Dedifferentiated amniotic fluid mesenchymal stem cell (primary cell): ENCODE results near the gene GIMAP2.
"Not testable (repeated sequence)": the region's sequence is repeated elsewhere in the genome, so short reads cannot be mapped to it uniquely, and the experiment has no call there.

Source experiments
- DNase-seq: peaks from one replicate; pipeline ENCODE4 v3.0.0-alpha.2; 2016; ENCODE audit errors: extremely low spot score

The GIMAP2 gene

DNA sequence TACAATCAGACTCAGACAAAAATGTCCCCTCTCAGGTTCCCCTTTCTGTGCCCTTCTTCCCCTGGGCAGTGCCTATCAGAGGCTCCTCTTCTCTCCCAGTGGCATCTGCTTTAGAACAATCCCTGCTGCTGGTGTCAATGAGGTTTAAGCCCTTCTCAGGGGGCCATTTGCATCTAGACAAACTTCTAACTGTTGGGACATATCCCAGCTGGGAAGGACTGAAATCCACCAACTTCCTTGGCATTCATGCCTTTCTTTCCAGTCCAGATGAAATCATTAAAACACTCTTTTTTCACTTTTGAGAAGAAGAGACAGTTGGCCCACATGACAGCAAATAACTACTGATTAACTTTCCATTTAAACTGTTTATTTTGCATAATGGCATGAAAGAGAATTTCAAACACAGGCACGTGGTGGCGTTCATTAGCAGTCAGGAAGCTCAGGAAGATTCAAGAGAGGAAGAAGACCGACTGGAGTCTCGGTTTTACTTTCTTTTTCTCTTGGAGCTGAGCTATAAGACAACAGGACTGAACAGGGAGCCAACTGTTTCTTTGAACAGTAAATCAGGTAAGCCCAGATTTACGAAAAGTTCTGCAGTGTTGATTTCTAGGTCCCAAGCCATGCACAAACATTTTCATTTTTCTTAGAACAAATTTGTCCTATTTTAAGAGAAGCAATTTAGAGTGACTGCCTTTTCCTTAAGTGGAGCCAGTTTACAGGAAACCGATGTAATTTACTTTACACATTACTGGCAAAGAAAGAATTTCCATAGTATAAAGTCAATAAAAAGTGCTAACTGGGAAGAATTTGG is at the start of gene GIMAP2:
Gene GIMAP2, plus strand, starts transcription at position 488 of the 811 bp plus-strand sequence. CDS start 1,354 bp downstream, outside the sequence.
- no peak for DNase-seq

- DNase-seq, result no peak
Measured at GRCh38 chr7:150641854-150642253, 43.7 kb upstream of the GIMAP2 start.

DNA sequence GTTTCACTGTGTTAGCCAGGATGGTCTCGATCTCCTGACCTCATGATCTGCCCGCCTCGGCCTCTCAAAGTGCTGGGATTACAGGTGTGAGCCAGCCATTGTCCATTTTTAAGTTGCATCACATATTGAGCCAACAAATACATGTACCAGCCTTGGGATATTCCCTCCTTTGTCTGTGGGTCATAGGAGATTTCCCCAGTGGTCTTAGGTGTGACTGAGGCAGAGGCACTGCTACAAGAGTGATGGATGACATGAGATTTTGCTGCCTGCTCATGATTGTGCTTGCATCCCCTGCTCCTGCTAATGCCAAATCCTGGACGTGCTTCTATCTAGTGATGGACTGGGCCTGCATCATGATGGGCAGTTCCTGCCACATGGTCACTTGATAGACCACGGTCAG is 42.6 kb upstream of the GIMAP2 start:
- no peak for DNase-seq

GRCh38 chr7:150645259-150646020 is 40.1 kb upstream of the GIMAP2 start:
- no peak for DNase-seq

- no peak for DNase-seq
Measured at GRCh38 chr7:150648353-150649079, 37.0 kb upstream of the GIMAP2 start.

DNA sequence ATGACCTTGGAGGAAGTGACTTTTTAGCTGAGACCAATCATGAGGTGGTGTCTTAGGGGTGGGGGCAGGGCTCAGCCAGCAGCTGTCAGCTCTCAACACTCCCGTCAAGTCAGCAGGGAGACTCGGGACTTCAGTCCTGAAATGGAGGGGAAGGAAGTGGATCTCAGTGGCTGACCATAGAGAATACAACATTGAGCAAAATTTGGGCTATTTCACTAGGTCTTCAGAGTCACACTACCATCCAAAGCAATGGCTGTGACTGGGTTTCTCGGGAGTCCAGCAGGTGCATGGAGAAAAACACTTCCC is 36.5 kb upstream of the GIMAP2 start:
- DNase-seq, result no peak

DNA sequence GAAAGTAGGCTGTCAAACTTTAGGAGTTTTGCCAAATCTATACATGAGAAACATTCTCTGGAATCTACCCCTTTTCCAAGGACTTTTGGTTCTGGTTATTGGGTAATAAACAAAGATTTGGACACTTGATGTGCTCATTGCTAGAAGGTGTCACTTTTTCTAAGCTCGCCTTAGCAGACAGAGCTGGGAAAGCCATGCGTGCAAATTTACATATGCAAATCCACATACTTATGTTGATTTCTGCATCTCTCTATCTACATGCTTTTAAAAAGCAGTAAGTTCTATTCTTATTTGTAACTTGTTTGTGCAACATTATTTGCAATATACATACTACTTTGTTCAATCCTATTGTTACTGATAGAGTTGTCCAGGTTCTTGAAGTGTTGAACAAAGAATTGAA is 30.8 kb upstream of the GIMAP2 start:
- DNase-seq, result no peak

GRCh38 chr7:150656047-150656446 is 29.5 kb upstream of the GIMAP2 start:
- DNase-seq, result no peak

- DNase-seq, result no peak
Measured at GRCh38 chr7:150657526-150657925, 28.0 kb upstream of the GIMAP2 start.

- no peak for DNase-seq
Measured at GRCh38 chr7:150660939-150661613, 24.4 kb upstream of the GIMAP2 start.

- DNase-seq, result not testable (repeated sequence)
Measured at GRCh38 chr7:150662821-150663220, 22.7 kb upstream of the GIMAP2 start.

DNA sequence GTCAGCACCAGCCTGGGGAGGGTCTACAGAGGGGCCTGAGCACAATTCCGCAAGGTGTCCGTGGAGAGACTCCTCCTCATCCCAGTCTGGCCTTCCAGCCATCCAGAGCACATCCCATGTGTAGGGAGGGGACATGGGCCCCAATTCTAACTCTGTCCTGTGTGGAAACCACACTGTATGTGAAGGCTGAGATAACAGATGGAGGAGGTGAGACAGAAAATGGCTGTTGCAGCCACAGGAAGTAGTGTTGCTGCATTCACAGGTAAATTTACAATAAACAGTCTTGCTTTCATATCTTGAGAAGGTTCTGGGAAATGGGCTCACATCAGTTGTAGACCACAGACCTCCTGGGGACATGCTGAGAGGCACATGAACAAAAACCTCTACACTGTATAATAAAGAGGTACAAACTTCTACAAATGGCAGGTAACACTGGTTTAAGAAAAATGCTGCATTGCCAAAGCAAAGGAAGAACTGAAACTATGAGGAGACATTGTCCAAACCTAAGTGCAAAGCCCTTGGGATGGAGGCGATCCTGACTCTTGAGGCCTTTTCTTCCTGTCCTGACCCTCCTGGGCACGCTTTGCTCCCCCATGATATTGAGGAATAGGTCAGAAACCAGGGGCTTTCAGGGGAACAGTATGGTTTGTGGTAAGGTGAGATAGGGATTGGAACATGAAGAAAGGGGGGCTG is 21.6 kb upstream of the GIMAP2 start:
- no peak for DNase-seq

DNA sequence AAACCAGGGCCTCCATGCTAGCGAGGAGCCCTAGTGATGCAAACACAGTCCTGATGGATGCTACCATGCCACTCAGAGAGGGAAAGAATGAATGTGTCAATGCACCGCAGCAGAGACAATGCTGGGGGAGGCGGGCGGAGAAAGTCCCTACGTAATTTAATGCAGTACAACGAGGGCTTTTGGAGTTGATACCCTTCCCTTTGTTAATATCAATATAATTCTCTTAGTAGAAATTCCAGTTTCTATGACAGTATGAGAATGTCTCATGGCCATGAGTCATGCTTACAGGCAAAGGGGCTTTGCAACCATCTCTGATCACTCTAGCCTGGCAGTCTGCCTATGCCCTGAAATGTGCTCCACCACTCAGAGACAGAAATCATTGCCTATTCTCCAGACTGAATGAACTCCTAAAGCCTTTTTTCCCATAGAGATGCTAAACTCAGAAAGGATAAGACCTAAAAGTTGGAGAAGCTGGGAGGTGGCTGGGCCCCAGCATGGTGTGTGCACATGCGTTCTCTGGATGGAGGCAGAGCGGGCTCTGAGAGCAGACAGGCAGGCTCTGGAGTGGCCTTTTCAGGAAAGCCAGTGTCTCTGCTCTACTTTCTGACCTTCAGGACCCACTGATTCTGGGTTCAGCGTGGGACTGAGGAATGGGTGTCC is 20.3 kb upstream of the GIMAP2 start:
- no peak for DNase-seq

DNA sequence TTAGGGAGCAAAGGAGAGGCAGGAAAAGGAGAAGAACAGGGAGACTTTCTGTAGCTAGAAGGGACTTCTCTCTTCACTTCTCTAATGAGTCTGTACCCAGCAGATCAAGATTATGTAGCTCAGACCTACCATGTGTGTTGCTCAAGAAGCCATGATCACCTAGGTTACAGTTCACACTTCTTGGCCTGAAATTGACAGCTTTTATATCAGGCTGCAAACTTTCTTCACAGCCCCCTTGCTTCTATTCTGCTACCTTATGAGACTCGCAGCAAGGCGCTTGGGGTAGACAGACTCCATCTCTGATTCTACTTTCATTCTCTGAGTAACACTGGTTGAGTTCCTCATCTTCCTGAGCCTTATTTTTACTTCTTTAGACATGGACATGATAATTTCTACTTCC is 19.6 kb upstream of the GIMAP2 start:
- no peak for DNase-seq

- DNase-seq, result no peak
Measured at GRCh38 chr7:150666412-150666811, 19.1 kb upstream of the GIMAP2 start.

DNA sequence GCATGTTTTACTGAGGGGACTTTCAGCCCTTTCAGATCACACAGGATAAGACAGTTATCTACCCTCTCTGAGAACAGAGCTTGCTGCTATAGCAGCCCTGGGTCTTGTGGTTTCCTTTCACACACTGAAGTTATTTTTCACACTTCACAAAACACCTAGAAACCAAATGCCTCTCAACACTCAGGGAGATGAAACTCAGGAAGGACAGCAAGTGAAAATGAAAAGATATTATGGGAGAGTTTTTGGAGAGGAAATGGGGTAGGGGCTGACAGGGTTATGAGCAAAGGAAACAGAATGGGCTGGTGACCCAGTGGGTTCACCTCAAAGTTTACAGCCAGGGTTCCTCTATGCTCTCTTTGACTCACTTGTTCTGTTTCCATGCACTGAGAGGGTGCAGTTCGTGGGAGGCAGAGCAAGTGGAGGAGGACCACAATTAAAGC is 17.0 kb upstream of the GIMAP2 start:
- no peak for DNase-seq

- DNase-seq, result no peak
Measured at GRCh38 chr7:150668977-150669376, 16.5 kb upstream of the GIMAP2 start.

- DNase-seq, result not testable (repeated sequence)
Measured at GRCh38 chr7:150671798-150672585, 13.5 kb upstream of the GIMAP2 start.

GRCh38 chr7:150675714-150676113 is 9.8 kb upstream of the GIMAP2 start:
- DNase-seq, result no peak

DNA sequence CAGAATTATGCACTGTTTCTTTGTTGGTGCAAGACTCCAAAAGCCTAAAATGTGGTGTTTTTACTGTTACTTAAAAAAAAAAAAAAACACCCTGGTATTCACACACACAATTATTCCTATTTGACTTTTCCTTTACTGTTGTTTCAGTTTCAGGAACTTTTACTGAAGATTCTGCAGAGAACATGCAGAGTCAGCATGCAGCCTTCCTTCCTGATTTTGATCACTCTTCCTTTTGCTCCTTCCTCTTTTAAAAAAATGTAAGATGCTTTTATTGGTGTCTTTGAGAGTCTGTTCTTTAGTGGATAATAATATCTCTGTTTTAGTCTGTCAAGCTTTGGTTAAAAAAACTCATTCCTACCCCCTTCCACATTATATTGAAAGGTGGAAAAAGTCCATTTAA is 9.2 kb upstream of the GIMAP2 start:
- not testable (repeated sequence) for DNase-seq
